Choroid plexus epithelial cell (primary cell): ENCODE results near the gene KCNJ1.

Source experiments
- DNase-seq: peaks from one replicate; pipeline ENCODE4 v3.0.0-alpha.2; 2010; ENCODE audit warnings: low read depth
- H3K4me3 ChIP-seq: 2 replicates; pipeline ENCODE4 v1.5.1; 2011; ENCODE audit warnings: low read depth, mild to moderate bottlenecking, control low read depth, low read length, moderate library complexity
- TF ChIP-seq, protein P1 (sequence below): conservative IDR thresholded peaks from 2 replicates; pipeline ENCODE4 v1.5.1; 2011; ENCODE audit warnings: low read depth, mild to moderate bottlenecking, control low read depth, inconsistent platforms, low read length, moderate library complexity

Gene KCNJ1

DNA sequence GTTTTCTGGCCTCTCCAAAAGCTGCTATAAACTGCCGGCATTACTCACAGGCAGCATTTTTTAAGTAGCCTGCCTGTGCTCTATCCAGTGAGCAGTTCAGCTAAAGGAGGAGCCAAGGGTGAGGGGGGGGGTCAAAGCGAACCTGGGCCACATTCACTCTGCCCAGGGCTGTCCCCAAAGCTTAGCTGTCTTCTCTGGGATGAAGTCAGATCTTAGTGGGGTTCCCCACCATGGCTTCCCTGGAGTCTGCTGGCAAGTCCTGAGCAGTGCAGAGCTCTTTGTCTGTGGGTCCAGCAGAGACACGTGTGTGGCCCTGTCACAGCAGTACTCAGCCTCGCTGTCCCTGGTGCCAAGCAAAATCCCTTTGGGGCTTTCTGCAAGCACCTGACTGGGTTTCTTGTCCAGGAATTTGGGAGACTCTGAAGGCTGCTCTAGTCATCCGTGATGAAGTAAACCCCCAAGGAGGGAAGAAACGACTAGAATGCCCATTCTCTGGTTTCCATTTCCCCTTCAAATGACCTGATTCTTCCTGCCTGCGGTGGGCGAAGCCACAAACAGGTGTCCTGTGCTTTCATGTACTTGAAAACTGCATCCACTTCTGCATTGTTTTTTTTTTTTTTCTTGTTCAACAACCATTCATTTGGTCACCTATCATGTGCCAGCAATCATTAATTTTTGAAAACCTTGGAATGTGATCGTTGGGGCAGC, 26.6 kb upstream of the KCNJ1 start:
- TF ChIP-seq, protein P1, sequence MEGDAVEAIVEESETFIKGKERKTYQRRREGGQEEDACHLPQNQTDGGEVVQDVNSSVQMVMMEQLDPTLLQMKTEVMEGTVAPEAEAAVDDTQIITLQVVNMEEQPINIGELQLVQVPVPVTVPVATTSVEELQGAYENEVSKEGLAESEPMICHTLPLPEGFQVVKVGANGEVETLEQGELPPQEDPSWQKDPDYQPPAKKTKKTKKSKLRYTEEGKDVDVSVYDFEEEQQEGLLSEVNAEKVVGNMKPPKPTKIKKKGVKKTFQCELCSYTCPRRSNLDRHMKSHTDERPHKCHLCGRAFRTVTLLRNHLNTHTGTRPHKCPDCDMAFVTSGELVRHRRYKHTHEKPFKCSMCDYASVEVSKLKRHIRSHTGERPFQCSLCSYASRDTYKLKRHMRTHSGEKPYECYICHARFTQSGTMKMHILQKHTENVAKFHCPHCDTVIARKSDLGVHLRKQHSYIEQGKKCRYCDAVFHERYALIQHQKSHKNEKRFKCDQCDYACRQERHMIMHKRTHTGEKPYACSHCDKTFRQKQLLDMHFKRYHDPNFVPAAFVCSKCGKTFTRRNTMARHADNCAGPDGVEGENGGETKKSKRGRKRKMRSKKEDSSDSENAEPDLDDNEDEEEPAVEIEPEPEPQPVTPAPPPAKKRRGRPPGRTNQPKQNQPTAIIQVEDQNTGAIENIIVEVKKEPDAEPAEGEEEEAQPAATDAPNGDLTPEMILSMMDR, result no peak
- DNase-seq, result no peak
- H3K4me3 ChIP-seq, result no peak overlapping the region

DNA sequence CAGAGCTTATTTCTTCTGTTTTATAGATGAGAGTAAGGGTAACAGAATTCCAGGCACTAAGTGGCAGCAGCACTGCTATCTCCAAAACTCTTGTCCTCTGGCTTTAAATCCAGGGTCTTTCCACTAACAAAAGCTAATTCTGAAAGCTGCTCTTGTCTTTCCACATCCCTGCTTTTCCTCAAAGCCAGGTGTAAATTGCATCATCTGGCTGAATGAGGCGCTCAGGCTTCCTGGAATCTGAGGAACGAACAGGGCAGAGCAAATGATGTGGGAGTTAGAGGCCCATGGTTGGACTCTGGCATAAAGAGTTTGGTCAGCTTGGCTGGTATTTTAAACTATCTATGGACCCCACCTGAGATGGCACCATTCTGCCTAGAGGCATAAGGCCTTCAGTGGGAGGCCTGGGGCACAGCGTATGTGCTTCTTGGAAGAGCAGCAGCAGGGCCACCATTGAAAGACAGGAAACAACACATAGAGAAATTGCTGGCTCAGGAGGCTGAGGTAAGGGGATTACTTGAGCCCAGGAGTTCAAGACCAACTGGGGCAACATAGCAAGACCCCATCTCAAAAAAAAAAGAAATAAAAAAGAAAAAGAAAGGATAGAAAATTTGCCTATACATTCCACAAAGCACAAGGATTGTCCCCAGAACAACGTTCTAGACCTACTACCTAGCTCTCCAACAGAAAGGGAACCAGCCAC, 25.9 kb upstream of the KCNJ1 start:
- H3K4me3 ChIP-seq, result no peak overlapping the region
- no peak for DNase-seq
- TF ChIP-seq, protein P1, result no peak

DNA sequence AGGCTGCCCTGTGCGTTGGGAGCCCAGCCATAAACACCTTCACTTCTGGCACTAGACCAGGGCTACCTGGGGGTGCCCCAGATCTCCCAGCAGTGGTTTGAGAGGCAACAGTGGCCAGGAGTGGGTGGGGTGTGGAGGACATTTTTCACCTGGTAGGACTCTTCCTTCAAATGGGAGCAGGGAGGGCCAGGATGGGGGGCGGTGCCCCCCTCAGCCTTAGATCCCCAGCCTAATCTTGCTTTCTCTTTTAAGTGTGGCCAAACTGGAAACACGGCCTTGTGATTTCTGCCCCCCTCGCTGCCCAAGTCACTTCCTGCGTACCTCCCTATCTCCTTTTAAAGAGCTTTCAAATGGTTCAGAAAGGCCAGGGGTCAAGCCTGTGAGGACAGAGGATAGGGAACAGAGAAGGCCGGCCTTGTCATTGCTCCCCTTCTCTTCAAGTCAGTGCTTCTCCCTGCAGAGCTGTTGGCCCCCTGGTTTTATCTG, 24.9 kb upstream of the KCNJ1 start:
- H3K4me3 ChIP-seq, result no peak overlapping the region
- no peak for DNase-seq
- TF ChIP-seq, protein P1, result no peak

DNA sequence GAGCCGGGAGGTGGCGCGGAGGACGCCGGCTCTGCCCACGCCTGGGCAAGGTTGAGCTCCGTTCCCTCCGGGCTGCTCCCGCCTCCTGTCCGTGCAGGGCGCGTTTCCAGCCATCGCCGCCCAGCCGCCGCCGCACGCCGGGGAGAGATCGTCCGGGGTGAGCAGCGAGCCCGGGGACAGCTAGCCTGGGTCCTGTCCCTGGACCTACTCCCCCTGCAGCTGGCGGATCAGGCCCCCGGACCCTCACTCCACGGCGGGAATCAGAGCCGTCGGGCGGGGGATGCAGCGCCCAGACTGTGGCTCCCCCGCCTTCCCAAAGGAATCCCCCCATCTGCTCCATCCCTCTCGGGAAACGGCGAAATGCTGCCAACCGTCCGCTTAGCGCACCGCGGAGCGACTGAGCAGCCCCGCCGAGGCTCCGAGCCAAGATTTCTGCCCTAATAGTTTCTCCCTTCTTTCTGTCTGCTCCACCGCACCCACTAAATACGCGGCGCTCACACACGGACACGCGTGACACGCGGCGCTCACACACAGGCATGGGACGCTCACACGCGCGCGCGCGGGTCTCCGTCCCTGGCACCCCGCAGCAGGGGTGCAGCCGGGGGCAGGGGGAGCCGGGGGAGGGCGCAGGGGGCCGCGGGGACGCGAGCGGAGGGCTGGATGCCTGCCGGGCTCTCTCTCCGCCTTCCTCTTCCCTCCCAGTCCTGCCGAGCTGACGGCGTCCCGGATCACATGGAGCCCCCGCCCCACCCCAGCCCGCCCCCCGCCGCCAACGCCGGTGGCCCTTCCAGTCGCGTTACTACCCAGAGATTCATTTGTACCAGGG, 23.7 kb upstream of the KCNJ1 start, which contains the start of gene KCNJ5:
KCNJ5 (plus strand) TSS at position 814 of the 826 bp plus-strand sequence. CDS start 19,918 bp downstream, outside the sequence.
- TF ChIP-seq, protein P1, result no peak
- DNase-seq, result no peak
- peak within 1 kb of the TSS; percentile 43 for H3K4me3 ChIP-seq

DNA sequence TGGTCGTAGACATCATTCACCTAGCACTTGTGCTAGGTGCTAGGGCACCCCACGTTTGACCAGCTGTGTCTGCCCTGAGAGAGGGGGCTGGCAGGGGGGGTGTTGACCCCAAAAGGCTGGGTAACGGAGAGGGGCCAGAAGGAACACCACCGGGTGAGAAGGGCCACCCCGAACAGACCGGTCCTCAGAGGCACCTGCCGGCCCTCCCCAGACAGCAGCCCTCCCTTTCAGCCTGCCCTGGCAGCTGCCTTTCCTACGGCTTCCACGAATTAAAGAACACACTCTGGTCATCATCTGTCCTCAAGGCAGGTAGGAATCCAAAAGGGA, 23.1 kb upstream of the KCNJ1 start:
- TF ChIP-seq, protein P1, result no peak
- DNase-seq, result no peak
- H3K4me3 ChIP-seq, result peak overlapping the region; percentile 43

DNA sequence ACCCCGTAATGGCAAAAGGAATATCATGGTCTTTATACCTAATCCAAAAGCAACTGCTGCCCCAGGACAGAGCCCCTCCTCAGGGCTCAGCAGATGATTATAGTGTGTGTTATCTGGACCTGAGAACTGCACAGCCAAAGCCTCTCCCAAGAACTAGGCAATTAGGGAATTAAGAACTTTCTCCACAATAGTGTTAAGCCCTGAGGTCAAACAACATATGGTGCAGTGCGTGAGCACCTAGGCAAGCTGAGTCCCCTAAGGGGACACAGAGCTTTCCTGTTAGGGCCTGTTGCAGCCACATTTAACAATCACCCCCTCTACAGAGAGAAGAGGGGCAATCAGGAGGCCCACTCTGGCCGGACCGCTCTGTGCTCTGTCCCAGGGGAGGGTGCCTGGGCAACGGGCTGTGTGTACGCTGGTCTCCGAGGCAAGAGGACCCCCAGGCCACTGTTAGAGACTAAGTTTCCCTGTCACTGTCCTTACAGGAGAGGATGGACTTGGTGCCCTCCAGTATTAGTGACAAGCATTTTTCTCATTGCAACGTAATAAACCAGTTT, 22.6 kb upstream of the KCNJ1 start:
- H3K4me3 ChIP-seq, result no peak overlapping the region
- DNase-seq, result no peak
- TF ChIP-seq, protein P1, result no peak
